ENCODE measurements around the gene CFAP210. TPM values are rescaled to one million over a fixed set of nuclear protein-coding genes. Genes with fewer than 3 reads are reported as not detected.

The CFAP210 gene
- total and polyA plus RNA-seq, 2 experiments from 2014 or later, result 3.7 TPM; not detected in 1

- Histone ChIP-seq H3K27me3 (ENCODE audit: insufficient read depth) (no peaks in the 10 kb centered on the region), H3K27ac (ENCODE audit: low read depth) (no peak overlapping the region), H4K20me1 (replicated peaks; ENCODE audit: insufficient read depth) (no peaks in the 10 kb centered on the region), H3K9me2 (ENCODE audit: insufficient read depth) (no peaks in the 10 kb centered on the region), H3K4me2 (no peak overlapping the region), H3K36me3 (ENCODE audit: insufficient read depth) (0 out of 2 replicates have a peak, but pooled peaks cover 3% of the 10 kb centered on the region), H3K79me2 (replicated peaks; ENCODE audit: insufficient read depth) (no peaks in the 10 kb centered on the region), H3K4me1 (ENCODE audit: insufficient read depth) (no peaks in the 10 kb centered on the region), H3F3A (replicated peaks; ENCODE audit: low read depth) (no peaks in the 10 kb centered on the region), H2AFZ (no peak overlapping the region), H3K4me3 (no peak overlapping the region)
- H3K27me3 Mint-ChIP-seq (ENCODE audit: insufficient read depth, low read depth, poor library complexity), result peaks cover 5% of the 10 kb centered on the region
- peak; percentile 23 for ATAC-seq
- no peak for DNase-seq (ENCODE audit: low spot score)
- TF ChIP-seq ZNF114 (CRISPR knock-in tag; IDR thresholded peaks at IDR 0.05), result no peak
- no peak for TF ChIP-seq ZNF331 (CRISPR knock-in tag; IDR thresholded peaks at IDR 0.05; ENCODE audit: low read depth)
- no peak for TF ChIP-seq NANOG (IDR thresholded peaks at IDR 0.05; ENCODE audit: borderline replicate concordance)
- TF ChIP-seq CREB1 (CRISPR knock-in tag; IDR thresholded peaks at IDR 0.05; ENCODE audit: low read depth), result no peak
- no peak for TF ChIP-seq STAT1 (IDR thresholded peaks at IDR 0.05; ENCODE audit: unreplicated experiment)
- TF ChIP-seq EZH2 (IDR thresholded peaks at IDR 0.05; ENCODE audit: low read depth, unreplicated experiment), result no peak
- TF ChIP-seq POLR2AphosphoS5 (IDR thresholded peaks at IDR 0.05; ENCODE audit: low read depth), result no peak
- no peak for TF ChIP-seq CTCF (conservative IDR thresholded peaks at IDR 0.05; ENCODE audit: low read depth in 2 of 2)
- TF ChIP-seq EZH2phosphoT487 (IDR thresholded peaks at IDR 0.05; ENCODE audit: unreplicated experiment), result no peak
- TF ChIP-seq ZNF462 (CRISPR knock-in tag; IDR thresholded peaks at IDR 0.05), result no peak
- TF ChIP-seq ETS1 (IDR thresholded peaks at IDR 0.05), result no peak
- no peak for TF ChIP-seq JUNB (IDR thresholded peaks at IDR 0.05; ENCODE audit: unreplicated experiment)
- no peak for TF ChIP-seq REST (IDR thresholded peaks at IDR 0.05; ENCODE audit: unreplicated experiment)
- peaks cover 13% of the 10 kb centered on the region for H3K36me3 Mint-ChIP-seq (ENCODE audit: low read depth)
- H3K4me3 Mint-ChIP-seq, result no peak overlapping the region
- H3K27ac Mint-ChIP-seq, result no peak overlapping the region
- H3K4me1 Mint-ChIP-seq, result peaks cover 7% of the 10 kb centered on the region; the same call in 1 of the 3 replicates
- H3K9me3 Mint-ChIP-seq, result peaks cover 9% of the 10 kb centered on the region; the same call in 2 of the 3 replicates
These were observed 21.4 kb upstream of the CFAP210 start for GRCh38 chr2:169715379-169716237.
